GM18858 (cell line): ENCODE measurements around the gene ATP6V0B.

ENCODE experiments used
- ATAC-seq: cut with Tn5 transposase; IDR thresholded peaks from one replicate; pipeline ENCODE4 v1.9.1; 2021; ENCODE audit not compliant: unreplicated experiment

Gene ATP6V0B

DNA sequence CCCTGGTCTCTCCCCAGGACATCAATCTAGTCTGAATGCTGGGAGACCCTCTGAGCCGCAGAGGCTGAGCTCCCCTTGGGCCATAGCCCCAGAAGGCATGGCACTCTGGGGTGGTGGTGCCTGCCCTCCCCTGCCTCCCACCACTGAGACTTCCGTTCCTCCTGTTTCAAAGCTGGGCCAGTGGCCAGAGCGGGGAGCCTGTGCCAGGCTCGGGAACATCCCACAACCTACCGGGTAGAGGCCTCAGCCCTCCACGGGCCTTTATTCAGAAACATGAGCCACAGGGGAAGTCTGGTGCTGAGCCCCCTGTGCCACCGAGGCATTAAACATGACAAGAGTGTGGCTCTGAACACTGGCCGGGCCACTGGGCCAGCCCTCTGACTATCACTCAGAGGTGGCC lies 24.7 kb downstream of the ATP6V0B start:
- no peak for ATAC-seq

GRCh38 chr1:44000122-44000665 lies 25.4 kb downstream of the ATP6V0B start:
- ATAC-seq = no peak

DNA sequence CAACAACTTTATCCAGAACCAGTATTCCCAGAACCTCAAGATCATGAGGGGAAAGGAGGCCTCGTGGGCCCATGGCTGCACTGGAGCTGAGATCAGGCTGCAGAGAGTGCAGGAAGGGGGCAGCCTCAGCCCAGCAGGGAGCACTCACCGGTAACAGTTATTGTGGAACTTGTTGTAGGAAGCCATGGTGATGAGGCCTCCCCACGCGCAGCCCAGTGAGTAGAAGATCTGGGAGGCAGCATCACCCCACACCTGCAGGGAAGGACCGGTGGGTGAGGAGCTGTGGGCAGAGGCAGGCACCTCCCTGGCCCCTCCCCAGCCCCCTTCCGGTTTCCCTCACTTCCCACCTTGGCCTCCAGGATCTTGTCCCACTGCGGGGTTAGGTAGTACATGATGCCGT lies 27.4 kb downstream of the ATP6V0B start:
- no peak for ATAC-seq

DNA sequence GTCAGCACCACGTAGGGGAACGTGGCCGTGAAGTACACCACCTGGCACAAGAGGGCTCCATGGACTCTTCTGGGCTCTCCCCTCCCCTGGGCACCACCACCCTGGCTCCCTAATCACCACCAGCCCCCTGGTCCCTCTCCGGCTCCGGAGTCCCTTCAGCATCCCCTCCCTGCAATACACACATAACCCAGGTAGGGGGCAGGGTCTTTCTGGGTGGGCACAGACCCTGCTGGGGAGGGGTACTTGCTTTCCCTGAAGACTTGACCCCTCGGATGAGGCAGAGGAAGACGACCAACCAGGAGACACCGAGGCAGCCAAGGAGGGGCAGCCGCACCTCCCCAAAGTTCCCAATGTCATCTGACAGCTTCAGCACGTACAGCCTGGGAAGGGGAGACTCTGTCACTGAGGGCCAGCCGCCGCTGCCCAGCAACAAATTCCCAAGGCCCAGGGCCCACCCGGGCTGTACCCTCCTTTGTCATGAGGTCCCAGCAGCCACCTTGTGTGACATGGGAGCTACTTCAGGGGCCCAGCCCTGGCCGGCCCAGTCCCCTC lies 27.9 kb downstream of the ATP6V0B start:
- no peak for ATAC-seq

DNA sequence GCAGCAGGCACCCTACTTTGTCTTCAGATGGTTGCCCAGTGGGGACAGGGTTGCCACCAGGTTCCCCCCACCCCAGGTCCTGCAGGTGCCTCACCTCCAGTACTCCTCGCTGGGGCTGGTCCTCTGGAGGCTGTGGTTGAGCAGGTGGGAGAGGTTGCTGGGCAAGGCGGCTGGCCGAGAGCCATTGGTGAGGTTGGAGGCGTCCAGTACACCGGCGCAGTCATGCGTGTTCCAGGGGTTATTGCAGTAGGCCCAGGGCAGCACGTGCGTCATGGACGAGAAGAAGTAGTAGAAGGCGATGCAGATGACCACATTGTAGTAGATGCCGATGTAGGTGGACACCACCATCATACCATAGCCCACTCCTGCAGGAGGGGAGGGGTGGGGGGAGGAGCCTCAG lies 33.5 kb downstream of the ATP6V0B start:
- no peak for ATAC-seq

DNA sequence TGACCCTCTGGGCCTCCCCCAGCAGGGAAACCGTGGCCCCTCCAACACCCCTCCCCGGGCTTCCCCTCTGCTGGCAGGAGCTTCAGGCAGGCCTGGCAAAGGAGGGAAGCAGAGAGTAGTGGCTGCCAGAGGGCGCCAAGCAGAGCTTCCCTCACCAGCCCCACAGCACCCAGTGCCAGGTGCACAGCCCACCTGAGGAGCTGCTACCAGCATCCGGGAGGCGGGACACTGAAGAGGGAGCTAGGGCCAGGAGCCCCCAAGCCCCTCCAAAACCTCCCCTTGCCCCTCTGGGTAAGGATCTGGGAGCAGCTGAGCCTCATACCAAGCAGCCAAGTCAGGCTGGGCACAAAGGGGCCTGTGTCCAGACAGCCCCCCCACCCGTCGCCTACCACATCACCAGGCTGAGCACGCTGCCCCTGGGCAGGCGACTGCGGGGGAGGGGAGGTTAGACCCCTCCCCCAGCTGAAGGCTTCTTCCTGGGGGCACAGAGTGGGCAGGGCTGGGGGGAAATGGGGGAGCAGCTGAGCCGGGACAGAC lies 36.2 kb downstream of the ATP6V0B start:
- ATAC-seq = no peak

DNA sequence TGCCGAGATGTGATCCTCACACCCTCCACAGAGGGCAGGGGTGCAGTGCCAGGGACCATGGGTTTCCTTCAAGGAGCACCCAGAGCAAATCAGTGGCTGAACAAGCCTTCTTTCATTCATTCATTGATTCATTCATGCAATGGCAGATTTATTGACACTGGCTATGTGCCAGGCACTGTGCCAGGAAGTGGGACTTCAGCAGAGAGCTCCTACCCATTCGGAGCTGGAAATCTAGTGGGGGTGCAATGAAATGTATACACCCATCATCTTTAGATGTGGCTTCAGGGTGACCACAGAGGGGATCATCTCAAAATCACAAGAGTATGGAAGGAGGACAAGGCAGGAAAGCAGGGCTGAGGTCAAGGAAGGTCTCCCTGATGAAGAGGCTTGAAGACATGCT lies 37.6 kb downstream of the ATP6V0B start:
- no peak for ATAC-seq

GRCh38 chr1:44012941-44013609 lies 38.3 kb downstream of the ATP6V0B start:
- no peak for ATAC-seq

- no peak for ATAC-seq
Observed at GRCh38 chr1:44013949-44014348, 39.2 kb downstream of the ATP6V0B start.

DNA sequence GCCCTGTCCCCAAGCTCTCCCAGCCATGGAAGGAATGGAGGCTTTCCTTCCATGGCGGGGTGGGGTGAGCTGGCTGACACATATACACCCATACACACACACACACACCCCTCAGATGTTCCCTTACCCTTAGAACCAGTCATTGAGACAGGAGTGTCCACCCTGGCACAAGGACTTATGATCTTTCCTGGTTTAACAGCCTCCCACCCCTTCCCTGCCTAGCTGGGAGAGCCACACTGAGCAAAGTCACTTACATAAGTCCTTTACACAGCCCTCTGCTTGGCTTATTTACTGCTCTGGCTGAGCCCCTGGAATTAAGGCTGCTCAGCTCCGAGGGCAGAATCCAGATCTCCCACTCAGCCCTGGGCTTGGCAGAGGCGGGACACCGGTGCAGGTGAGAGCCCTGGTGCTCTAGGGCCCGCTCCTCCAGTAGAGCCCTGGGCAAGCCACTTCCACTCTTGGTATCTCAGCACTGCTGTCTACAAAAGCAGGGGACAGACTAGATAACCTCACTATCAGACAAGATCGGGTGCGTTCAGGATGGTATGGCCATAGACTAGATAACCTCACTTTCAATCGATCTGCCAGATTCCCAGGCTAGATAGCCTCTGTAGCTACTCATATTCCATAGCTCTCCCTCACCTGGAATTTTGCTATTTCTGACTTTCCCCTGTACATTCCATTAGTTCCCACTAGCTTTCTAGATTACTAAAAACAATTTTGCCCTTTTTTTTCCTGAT lies 39.8 kb downstream of the ATP6V0B start:
- no peak for ATAC-seq

DNA sequence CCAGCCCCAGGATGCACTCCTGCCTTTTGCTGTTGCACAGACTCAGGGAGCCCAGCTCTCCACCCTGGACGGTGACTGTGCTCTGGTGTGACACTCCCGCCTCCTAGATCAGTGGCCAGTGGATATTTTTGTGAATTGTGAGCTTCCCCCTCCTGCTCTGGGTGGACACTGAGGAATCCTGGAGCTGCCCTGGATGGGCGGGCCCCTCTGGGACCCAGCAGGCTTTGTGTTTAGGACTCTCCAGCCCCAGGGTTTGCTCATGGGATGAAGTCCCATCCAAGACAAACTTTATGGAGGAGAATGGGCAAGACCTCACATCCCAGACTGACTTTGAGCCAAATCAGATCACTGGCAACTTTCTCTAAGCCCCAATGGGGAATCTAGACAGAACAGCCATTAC lies 40.4 kb downstream of the ATP6V0B start:
- ATAC-seq = no peak

GRCh38 chr1:44016041-44016889 lies 41.5 kb downstream of the ATP6V0B start:
- ATAC-seq = no peak

GRCh38 chr1:44016890-44017400 lies 42.2 kb downstream of the ATP6V0B start:
- ATAC-seq = no peak

- no peak for ATAC-seq
Observed at GRCh38 chr1:44019466-44019948, 44.7 kb downstream of the ATP6V0B start.

GRCh38 chr1:44020464-44020863 lies 45.7 kb downstream of the ATP6V0B start:
- no peak for ATAC-seq

DNA sequence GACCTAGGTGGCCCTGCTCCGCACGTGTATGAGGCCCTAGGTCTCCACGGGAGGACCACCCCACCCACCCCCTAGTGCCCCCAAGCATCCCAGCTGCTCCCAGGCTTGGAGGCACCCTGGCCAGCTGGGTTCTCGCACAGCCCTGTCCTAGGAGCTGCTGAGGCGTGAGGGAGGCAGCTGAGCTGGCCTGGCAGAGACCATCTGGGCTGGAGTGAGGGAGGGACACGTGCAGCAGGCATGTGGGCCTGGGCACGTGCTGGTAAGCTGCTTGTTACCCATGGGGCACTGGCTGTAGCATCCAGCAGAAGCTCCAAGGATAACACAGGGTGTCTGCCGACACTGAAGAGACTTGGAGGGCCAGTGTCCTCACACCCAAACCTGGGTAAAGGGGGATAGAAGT lies 46.4 kb downstream of the ATP6V0B start:
- ATAC-seq = no peak

GRCh38 chr1:44021581-44022321 lies 47.0 kb downstream of the ATP6V0B start:
- ATAC-seq = no peak

GRCh38 chr1:44024031-44024902 lies 49.5 kb downstream of the ATP6V0B start:
- ATAC-seq = no peak
